Effector CD8-positive, alpha-beta T cell (primary cell): Measurements from ENCODE around the gene SAMSN1.
"Not testable (repeated sequence)": the region's sequence is repeated elsewhere in the genome, so short reads cannot be mapped to it uniquely, and the experiment has no call there.

Experiments used
- DNase-seq: peaks from one replicate; lab custom pipeline; 2025; lab: John Stamatoyannopoulos, UW

Gene SAMSN1

DNA sequence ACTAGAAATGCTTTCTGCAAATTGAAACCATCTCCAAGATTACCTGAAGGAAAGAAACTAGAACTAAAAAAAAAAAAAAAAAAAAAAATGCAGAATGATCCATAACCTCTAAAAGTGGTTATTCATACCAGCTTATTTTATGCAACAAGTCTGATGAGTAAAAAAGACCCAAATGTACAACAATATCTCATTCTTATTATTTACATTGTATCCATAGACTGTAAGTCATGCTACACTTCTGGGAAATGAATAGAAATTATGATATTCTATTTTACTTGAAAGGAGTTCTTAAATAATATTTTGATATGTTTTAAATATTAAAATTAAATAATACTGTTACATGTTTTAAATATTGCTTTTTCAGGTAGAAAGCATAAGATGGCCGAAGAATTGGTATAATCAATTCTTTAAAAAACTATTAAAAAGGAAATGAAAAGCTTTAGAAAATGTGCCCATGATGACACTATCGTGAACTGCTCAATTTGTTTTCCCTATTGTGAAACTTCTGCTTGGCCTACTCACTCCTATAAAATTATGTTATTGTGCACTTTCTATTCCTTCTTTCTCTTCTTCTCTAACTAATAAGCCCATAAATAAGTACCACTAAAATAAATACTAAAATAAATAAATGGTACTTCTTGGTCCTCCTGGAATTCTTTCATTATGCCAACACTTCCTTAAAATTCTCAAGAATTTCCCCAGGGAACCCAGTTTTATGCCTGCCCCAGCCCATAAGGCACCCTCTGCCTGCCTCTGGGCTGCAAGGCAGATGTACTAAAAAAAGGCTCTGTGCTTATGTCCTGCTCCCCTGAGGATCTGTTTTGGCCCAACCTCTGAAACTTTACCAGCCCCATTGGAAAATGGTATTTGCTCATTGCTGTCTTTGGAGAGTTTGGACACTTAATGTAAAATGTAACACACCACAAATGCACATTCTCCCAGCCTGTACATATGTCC, 18.1 kb downstream of the SAMSN1 start:
- no peak for DNase-seq

DNA sequence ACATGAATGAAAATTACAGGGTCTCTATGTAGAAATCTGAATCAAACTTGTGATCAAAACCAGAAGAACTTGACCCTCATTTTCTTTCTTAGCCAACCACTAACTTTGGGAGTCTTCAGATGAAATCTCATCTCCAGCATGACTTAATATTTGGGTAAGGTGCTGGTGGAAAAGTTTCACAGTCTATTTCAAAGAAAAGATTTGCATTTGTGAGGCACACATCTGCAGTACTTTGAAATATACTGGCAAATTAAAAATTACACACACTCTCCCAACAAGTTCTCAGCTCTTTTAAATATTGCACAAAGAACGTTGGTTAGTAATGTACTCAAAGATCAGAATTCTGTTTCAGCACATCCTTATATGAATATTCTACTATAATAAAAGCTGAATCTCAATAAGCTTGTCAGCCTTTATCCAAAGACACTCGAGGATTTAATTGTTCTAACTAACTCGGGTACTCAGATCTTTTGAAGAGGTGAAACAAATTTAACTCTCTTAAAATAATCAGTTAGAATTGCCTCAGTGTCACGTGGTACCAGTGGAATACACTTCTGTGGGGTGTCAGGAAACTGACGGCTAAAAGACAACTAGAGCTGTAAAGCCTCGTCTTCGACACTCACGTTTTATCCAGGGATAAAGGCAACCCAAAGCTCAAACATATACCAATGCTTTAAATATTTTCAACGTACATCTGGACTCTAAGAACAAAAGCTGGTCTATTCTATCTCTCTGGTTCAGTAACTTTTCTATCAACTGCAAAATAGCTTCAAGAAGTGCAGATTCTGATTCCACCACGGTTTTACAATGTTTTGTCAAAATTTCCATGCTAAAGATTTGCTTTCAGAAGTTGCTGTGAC, 19.0 kb downstream of the SAMSN1 start:
- DNase-seq: no peak

DNA sequence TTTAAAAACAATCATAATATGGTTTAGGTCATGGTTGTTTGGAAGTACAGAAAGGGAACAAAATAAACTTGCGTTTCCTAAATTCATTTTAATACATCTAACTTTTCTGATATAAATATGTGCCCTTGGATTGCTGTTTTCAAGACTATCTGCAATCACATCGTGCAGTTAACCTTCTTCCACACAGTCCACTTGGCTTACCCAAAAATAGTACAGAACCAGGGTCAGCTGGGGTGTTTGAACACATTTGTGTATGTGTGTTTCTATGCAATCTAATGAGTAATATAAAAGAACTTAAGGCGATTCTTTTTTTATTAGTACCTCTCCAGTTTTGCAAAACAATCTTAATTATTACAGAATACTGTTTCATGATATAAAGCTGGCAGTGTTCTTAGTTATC, 19.9 kb downstream of the SAMSN1 start:
- no peak for DNase-seq

DNA sequence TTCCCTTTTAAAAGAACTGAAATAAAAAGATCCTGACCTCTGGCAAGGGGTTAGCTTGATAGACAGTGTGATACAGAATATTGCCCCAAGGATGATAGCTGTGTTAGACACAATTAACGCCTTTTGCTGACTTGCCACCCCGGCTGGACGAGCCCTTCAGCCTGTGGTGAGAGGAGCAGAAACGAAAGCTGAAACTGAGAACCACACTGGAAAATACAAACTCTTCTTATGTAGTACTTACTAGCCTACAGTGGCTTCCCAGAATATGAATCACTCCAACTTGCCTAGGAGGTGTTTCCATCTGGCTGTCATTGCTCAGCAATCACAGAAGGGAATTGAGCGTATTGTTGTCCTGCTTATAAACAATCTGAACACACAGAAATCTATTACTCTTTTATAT, 22.9 kb downstream of the SAMSN1 start:
- DNase-seq: no peak

DNA sequence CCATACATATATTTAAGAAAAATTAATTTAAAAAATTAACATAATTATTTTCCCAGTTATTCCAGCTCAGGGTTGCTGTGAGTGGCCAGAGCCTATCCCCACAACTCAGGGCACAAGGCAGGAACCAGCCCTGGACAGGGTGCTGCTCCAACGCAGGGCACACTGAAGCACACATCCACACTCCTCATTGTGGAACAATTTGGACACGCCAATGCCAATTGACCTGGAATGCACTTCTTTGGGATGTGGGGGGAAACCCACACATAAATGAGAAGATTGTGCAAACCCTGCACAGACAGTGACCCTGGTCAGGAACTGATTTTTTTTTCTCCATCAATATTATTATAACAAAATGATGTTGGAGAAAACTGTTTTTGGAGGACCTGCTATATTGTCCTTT, 23.4 kb downstream of the SAMSN1 start:
- DNase-seq: no peak

DNA sequence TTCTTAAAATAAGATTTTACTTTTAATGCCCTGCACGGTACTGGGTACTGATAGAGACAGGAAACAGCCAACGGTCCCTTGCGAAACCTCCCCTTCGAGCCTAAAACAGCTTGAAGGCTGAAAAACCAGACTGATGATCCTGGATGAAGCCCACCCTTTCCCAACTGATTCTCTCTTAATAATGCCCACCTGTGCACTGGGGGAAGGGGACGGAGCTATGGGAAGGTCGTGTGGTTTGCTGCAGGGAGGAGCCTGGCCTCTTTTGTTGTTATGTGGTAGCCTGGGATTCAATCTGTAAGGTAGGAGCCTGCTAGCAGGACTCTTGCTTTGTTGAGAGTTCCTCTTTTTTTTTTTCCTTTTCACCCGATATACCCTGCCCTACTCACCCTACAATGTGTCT, 25.6 kb downstream of the SAMSN1 start:
- no peak for DNase-seq

DNA sequence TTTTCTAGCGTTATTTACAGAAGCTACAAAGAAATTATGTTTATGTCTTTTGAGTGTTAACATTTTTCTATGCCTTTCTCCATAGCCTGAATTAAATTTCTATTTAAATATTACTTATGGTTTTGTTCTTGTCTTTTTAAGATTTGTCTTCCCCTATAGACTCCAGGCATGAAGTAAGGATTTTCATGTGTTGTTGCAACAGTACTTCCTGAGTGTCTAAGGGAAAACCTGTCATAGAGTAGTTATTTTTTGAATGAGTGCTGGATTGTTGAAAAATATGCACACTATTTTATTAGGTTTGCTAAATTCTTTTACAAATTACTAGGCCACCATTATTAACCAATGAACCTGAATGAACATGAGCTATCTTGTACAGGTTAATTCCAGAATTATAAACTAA, 27.1 kb downstream of the SAMSN1 start:
- no peak for DNase-seq

DNA sequence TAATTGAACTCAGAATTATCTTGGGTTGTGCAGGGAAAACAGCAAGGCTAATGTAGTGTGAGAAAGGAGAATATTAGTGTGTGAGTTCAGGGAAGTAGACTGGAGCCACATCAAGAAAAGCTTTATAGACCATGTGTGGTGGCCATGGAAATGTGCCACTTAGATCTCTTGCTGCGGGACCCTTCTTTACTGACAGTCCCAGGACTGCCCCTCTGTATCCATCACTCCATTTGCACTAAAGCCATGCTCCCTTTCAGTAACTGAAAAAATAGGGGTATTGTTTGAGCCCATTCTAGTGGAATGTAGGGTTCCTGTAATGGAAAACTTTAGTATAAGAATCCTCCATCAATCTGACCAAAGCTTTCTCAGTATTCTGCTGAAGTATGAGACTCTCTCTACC, 32.3 kb downstream of the SAMSN1 start:
- DNase-seq: no peak

DNA sequence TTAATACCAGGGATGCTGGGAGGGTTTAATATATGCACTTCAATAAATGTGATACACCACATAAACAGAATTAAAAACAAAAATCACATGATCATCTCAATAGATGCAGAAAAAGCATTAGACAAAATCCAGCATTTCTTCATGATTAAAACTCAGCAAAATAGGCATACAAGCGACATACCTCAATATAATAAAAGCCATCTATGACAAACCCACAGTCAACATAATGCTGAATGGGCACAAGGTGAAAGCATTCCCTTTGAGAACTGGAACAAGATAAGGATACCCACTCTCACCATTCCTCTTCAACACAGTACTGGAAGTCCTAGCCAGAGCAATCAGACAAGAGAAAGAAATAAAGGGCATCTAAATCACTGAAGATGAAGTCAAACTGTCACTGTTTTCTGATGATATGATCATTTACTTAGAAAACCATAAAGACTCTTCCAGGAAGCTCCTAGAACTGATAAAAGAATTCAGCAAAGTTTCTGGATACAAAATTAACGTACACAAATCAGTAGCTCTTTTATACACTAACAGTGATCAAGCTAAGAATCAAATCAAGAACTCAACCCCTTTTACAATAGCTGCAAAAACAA, 39.2 kb downstream of the SAMSN1 start:
- not testable (repeated sequence) for DNase-seq

DNA sequence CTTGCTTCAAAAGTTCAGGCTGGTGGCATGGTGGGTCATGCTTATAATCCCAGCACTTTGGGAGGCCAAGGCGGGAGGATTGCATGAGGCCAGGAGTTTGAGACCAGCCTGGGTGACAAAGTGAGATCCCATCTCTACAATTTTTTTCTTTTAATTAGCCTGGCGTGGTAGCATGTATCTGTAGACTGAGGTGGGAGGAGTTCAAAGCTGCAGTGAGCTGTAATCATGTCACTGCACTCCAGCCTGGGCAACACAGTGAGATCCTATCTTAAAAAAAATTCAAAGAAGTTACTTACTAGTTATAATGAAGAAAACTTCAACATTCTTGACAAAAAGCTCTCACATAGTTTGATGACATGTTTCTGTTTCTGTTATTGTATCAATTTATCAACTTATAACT, 45.2 kb downstream of the SAMSN1 start:
- DNase-seq: no peak

DNA sequence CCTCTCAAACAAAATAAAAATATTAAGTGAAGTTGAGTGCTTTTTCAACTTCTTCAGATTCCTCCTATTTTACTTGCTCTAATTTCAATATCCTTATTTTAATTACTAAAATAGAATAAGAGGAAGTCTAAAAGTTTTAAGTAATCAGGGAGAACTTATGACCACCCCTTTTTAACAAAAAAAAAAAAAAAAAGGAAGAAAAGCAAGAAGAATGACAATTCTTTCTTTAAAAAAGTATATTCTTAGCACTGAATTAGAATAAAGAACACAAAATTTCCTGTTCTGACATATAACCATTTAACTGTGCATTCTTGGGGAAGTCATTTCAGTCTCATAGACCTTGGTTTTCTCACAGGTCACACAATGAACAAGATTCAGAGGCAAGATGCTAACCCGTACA, 46.8 kb downstream of the SAMSN1 start:
- DNase-seq: no peak

DNA sequence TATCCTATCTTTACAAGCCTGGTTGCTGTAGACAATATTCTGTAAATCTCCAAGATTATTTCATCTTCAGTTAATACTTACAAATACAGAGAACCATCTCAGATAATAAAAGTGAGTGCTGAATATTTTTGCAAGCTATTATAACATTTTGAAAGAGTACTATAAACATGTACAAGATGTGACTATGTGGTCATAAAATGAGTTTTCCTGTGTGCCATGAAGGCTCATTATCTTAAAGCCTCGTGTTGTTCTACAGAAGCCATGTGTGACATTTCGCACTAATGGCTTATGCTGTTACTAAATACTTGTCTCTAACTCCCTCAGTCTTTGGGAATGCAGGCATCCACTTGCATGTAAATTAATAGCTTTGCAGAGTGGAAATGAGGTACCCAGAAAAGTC, 48.3 kb downstream of the SAMSN1 start:
- DNase-seq: no peak

DNA sequence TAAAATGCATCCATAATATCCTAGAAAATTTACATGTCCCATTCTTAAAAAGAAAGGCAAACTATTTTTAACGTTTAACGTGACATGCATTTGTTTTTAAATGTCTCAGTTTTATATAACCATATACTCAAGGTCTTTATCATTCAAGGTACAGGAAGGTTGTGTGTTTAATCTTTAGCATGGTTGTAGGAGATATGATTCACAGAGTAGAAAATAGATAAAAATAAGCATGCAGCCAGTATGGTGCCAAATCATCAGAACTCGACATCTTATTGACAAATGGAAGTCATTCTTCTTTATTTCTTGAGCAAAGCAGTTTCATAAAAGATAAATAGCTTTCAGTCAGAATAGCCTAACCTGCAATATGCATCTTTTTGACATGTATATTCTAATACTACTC, 51.0 kb downstream of the SAMSN1 start:
- DNase-seq: no peak

DNA sequence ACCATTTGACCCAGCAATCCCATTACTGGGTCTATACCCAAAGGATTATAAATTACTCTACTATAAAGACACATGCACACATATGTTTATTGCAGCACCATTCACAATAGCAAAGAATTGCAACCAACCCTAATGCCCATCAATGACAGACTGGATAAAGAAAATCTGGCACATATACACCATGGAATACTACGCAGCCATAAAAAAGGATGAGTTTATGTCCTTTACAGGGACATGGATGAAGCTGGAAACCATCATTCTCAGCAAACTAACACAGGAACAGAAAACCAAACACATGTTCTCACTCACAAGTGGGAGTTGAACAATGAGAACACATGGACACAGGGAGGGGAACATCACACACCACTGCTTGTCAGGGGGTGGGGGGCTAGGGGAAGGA, 51.9 kb downstream of the SAMSN1 start:
- not testable (repeated sequence) for DNase-seq

DNA sequence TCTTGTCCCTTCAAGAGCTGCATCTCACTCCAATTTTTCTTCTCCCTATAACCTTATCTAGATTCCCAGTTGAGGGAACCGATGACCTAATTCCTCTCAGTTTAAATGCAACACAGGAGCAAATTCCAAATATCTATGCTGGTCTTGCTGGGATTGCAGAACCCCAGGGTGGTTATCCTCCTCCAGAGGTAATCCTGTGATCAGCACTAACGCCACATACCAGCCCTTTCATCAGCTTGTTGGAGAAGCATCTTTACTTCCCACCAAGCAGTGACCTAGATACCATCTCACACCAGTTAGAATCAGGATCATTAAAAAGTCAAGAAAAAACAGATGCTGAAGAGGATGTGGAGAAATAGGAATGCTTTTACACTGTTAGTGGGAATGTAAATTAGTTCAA, 52.4 kb downstream of the SAMSN1 start:
- no peak for DNase-seq

DNA sequence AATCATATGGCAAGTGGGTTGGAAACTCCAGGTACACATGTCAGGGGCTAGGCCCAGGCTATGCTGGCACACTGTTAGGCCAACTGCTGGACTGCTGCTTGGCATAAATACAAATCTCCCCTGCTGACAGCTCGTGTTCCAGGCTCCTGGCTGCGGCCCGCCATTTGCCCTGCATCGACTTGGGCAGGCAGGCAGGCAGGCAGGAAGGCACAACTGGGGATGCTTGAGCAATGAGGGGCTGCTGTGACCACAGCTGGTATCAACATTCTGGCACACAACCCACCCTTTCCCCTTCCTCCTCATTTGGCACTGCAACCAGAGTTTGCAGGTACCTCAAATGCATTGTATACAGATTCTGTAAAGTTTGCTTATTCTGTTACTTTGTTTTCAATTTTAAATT, 53.2 kb downstream of the SAMSN1 start:
- no peak for DNase-seq

DNA sequence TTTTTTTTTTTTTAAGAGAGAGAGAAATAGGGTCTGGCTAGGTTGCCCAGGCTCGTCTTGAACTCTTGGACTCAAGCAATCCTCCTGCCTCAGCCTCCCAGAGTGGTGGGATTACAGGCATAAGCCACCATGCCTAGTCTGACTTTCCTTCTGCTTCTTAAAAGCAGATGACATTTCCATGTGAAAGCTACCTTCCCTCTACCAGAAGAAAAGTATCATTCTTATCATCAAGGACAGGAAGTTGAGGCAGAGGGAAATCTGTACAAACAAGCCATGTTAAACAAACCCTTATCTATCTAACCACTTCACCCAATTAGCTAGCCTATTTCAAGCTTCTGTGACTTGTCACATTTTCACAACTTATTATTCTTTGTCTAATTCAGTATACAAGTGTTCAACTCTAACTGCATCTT, 54.8 kb downstream of the SAMSN1 start:
- DNase-seq: no peak

DNA sequence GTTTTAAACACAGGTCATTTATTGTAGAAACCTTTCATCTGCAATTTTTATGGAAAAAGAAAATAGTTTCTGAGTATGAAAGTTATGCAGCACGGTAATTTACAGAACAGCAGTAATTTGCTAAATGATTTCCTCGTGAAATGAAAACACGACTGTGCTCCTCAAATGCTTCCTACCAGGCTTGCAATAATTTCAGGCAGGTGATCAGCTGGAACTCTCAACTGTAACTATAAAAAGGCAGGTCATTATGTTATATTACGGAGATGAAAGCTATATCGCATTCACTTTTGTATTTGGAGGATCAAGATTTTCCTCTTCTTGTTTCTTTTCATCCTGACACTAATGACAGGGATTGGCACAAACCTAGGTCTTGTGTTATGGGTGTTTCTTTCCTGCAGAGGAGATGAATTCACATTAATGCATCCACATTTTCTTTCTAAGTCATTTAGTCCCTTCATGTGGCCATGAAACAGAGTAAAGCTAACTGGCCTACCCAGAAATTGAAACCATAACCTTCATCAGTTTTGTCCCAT, 57.4 kb downstream of the SAMSN1 start:
- no peak for DNase-seq

DNA sequence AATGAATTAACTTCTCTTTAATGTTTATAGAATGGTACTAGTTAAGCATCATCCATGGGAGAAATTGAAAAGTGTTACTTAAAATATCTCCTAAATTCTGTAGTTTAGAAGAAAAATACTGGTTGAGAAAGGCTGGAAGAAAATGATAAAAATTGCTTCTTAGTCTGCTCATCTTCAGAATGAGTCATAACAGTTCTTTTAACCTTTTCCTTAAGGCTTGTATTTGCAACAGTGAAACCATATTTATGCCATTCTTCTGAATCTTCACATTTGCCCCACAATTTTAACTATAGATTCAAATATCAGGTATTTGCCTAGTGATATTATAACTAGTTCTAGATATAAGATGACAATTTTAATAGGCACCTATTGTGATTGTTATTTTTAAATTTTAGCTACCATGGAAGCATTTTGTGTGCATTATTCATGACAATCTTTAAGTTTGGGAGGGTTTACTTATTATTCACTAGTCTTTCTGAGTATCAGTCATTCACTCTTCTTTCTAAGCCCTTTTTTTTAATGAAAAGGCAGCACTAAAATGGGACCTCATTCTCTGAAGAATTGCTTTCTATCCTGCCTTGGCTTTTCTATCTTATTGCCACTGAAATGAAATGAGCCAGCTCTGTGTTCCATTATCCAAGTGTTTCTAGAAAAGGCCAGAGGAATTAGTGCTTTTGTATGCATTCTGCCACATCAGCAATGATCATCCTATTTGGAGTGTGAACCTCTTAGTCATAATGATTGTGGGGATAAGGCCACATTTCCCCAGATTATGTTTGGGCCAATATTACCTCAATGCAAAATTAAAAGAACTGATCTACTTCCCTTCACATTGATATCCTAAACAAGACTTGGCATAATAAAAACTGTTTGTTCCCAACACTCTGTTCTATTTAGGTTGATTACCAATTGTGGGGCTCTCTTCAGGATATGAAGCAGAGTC, 58.4 kb downstream of the SAMSN1 start:
- DNase-seq: no peak

DNA sequence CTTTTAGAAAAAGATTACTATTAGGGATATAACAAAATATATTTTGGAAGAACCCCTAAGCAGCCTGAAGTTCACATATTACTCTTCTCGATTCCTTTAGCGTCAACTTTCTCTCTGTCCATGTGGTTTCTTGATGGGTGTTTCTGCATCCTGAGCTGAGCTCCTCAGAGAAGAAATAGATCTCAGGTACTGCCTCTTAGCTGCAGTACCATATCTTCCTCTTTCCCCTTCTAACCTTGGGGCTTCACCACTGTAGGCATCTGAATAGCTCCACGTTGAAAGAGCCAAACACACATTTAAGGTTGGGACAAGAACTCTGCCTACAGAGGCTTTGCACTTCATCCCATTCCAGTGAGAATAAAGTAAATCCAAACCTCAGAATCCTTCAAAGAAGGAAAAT, 59.2 kb downstream of the SAMSN1 start:
- DNase-seq: no peak
